Gastroesophageal sphincter (tissue), 4 donors: ENCODE data around the gene AURKA. TPM values are rescaled to one million over a fixed set of nuclear protein-coding genes. Genes with fewer than 3 reads are reported as not detected.

ENCODE experiments used
- ATAC-seq: fragments of 150-250 bp; one replicate; pipeline ENCODE4 v1.9.1; 2016; ENCODE audit warnings: mild to moderate bottlenecking, moderate library complexity
- H3K27ac ChIP-seq, 4 donors: fragments of 200-600 bp; sonication (generic) in 3 of 4; 1 replicate in 3 of 4; 2 replicates in 1 of 4; pipeline ENCODE4 v1.5.1; 2016 to 2019
- H3K27me3 ChIP-seq: fragments of 200-600 bp; sonication (generic); one replicate; pipeline ENCODE4 v1.5.1; 2019
- H3K36me3 ChIP-seq, 2 donors: fragments of 200-600 bp; sonication (generic); one replicate each; pipeline ENCODE4 v1.5.1; 2019; ENCODE audit warnings: control low read depth in 1 of 2
- H3K4me1 ChIP-seq, 3 donors: fragments of 200-600 bp; sonication (generic); 1 replicate in 2 of 3; 2 replicates in 1 of 3; pipeline ENCODE4 v1.5.1; 2016 to 2019; ENCODE audit warnings: control low read depth in 2 of 3
- H3K4me3 ChIP-seq, 2 donors: fragments of 200-600 bp; sonication (generic); one replicate each; pipeline ENCODE4 v1.5.1; 2019; ENCODE audit warnings: mild to moderate bottlenecking in 1 of 2, moderate library complexity in 1 of 2
- H3K9me3 ChIP-seq, 3 donors: fragments of 200-600 bp; sonication (generic); one replicate each; pipeline ENCODE4 v1.5.1; 2017 to 2019; ENCODE audit warnings: control low read depth in 2 of 3
- CTCF ChIP-seq, 4 experiments: fragments of 200-600 bp in 2 of 4; fragments of 450-650 bp in 2 of 4; sonication (generic) in 1 of 4; IDR thresholded peaks; one replicate each; pipeline ENCODE4 v1.5.1; 2017 to 2019; ENCODE audit warnings: antibody characterized with exemption in 4 of 4, mild to moderate bottlenecking in 2 of 4, moderate library complexity in 2 of 4
- EP300 ChIP-seq: sonication (generic); formaldehyde crosslinking; IDR thresholded peaks from one replicate; pipeline ENCODE4 v1.6.1; 2017; ENCODE audit warnings: antibody characterized with exemption, mild to moderate bottlenecking
- POLR2A ChIP-seq, 2 donors: fragments of 450-650 bp; IDR thresholded peaks; one replicate each; pipeline ENCODE4 v1.6.1; 2017; ENCODE audit warnings: antibody characterized with exemption in 2 of 2, mild to moderate bottlenecking in 2 of 2, moderate library complexity in 1 of 2
- POLR2AphosphoS5 ChIP-seq: sonication (generic); formaldehyde crosslinking; IDR thresholded peaks from one replicate; pipeline ENCODE4 v1.6.1; 2017; ENCODE audit warnings: antibody characterized with exemption
- WGBS, 2 donors: methylation state at CpG; one replicate each; pipeline ENCODE4 v1.1.5; 2018; ENCODE audit warnings: low coverage in 1 of 2; 5-methylcytosine and 5-hydroxymethylcytosine counted together
- total RNA-seq, 4 donors: library from RNA; depleted of rRNA; stranded (reverse); fragments of >200 nt; gene quantifications; one replicate each; pipeline ENCODE4 v1.1.0, GENCODE V29; 2016

Gene AURKA
- total RNA-seq, 4 donors from 2014 or later = 0.54 to 2.5 (median 1.6) TPM

- no peak for ATAC-seq
- 67 to 100% methylated on average over 1 of the region's 1 CpG for WGBS, 2 donors
- no peak overlapping the region for H3K27ac ChIP-seq
- H3K9me3 ChIP-seq = no peaks in the 10 kb centered on the region
- no peak overlapping the region for H3K4me3 ChIP-seq
- no peaks in the 10 kb centered on the region for H3K4me1 ChIP-seq
- peaks cover 0 to 25% of the 10 kb centered on the region in 2 donors for H3K36me3 ChIP-seq
- no peak for TF ChIP-seq CTCF (IDR thresholded peaks at IDR 0.05)
- no peak for TF ChIP-seq EP300
- TF ChIP-seq POLR2A (IDR thresholded peaks at IDR 0.05) = no peak
- no peak for TF ChIP-seq POLR2AphosphoS5
- no peaks in the 10 kb centered on the region for H3K27me3 ChIP-seq
Observed at GRCh38 chr20:56372850-56373249, 19.2 kb downstream of the AURKA start.

- Histone ChIP-seq H3K4me1 (no peaks in the 10 kb centered on the region), H3K27me3 (no peaks in the 10 kb centered on the region), H3K9me3 (no peaks in the 10 kb centered on the region), H3K4me3 (no peak overlapping the region), H3K27ac (no peak overlapping the region), H3K36me3 (peaks cover 0 to 33% of the 10 kb centered on the region in 2 donors)
- whole genome bisulfite sequencing, 2 donors = 71 to 82% methylated on average over 2 to 10 of the region's 11 CpGs
- TF ChIP-seq POLR2AphosphoS5 (no peak), POLR2A (IDR thresholded peaks at IDR 0.05) (no peak), CTCF (IDR thresholded peaks at IDR 0.05) (no peak), EP300 (no peak)
- ATAC-seq = no peak
Observed at GRCh38 chr20:56371977-56372376, 20.0 kb downstream of the AURKA start.

GRCh38 chr20:56369179-56369578 lies 22.8 kb downstream of the AURKA start:
- Histone ChIP-seq H3K9me3 (no peaks in the 10 kb centered on the region), H3K36me3 (peaks cover 0 to 61% of the 10 kb centered on the region in 2 donors), H3K4me3 (no peak overlapping the region), H3K27ac (no peak overlapping the region), H3K4me1 (no peaks in the 10 kb centered on the region), H3K27me3 (no peaks in the 10 kb centered on the region)
- no peak for ATAC-seq
- 75 to 78% methylated on average over 3 to 4 of the region's 4 CpGs for WGBS, 2 donors
- TF ChIP-seq POLR2AphosphoS5 (no peak), EP300 (no peak), CTCF (IDR thresholded peaks at IDR 0.05) (no peak), POLR2A (IDR thresholded peaks at IDR 0.05) (no peak)

- H3K36me3 ChIP-seq = peaks cover 0 to 68% of the 10 kb centered on the region in 2 donors
- TF ChIP-seq POLR2AphosphoS5 = no peak
- no peak for TF ChIP-seq CTCF (IDR thresholded peaks at IDR 0.05)
- no peak for TF ChIP-seq EP300
- no peak for TF ChIP-seq POLR2A (IDR thresholded peaks at IDR 0.05)
- ATAC-seq = no peak
- H3K27me3 ChIP-seq = no peaks in the 10 kb centered on the region
- peaks cover 0 to 3% (median 0%) of the 10 kb centered on the region in 3 donors for H3K4me1 ChIP-seq
- H3K27ac ChIP-seq = no peak overlapping the region
- no peak overlapping the region for H3K4me3 ChIP-seq
- 60 to 89% methylated on average over 4 to 5 of the region's 6 CpGs for WGBS, 2 donors
- no peaks in the 10 kb centered on the region for H3K9me3 ChIP-seq
Observed at GRCh38 chr20:56368351-56369134, 23.5 kb downstream of the AURKA start.

- TF ChIP-seq POLR2A (IDR thresholded peaks at IDR 0.05) (no peak), CTCF (IDR thresholded peaks at IDR 0.05) (no peak), POLR2AphosphoS5 (no peak), EP300 (no peak)
- Histone ChIP-seq H3K36me3 (peaks cover 0 to 63% of the 10 kb centered on the region in 2 donors), H3K9me3 (no peaks in the 10 kb centered on the region), H3K4me1 (peaks cover 0 to 46% (median 19%) of the 10 kb centered on the region in 3 donors), H3K27me3 (no peaks in the 10 kb centered on the region), H3K27ac (no peak overlapping the region), H3K4me3 (no peak overlapping the region)
- no peak for ATAC-seq
- WGBS, 2 donors = 97 to 100% methylated on average over 2 to 5 of the region's 6 CpGs
Observed at GRCh38 chr20:56363491-56363890, 28.5 kb downstream of the AURKA start.
